Vagina (tissue), 2 donors: ENCODE data around the gene KBTBD12. TPM values are rescaled to one million over a fixed set of nuclear protein-coding genes. Genes with fewer than 3 reads are reported as not detected.

Experiments
- DNase-seq, 2 donors: peaks; one replicate each; pipeline ENCODE4 v3.0.0-alpha.2; 2017; ENCODE audit errors: extremely low spot score in 2 of 2
- H3K27ac ChIP-seq: fragments of 200-600 bp; sonication (generic); one replicate; pipeline ENCODE4 v1.5.1; 2019
- H3K27me3 ChIP-seq: fragments of 200-600 bp; sonication (generic); one replicate; pipeline ENCODE4 v1.5.1; 2019
- H3K36me3 ChIP-seq, 2 donors: fragments of 200-600 bp; sonication (generic); one replicate each; pipeline ENCODE4 v1.5.1; 2017 to 2019
- H3K4me1 ChIP-seq: fragments of 200-600 bp; sonication (generic); one replicate; pipeline ENCODE4 v1.5.1; 2019
- H3K4me3 ChIP-seq, 2 donors: fragments of 200-600 bp; sonication (generic); 1 replicate in 1 of 2; 2 replicates in 1 of 2; pipeline ENCODE4 v1.5.1; 2016 to 2019
- H3K9me3 ChIP-seq: fragments of 200-600 bp; sonication (generic); one replicate; pipeline ENCODE4 v1.5.1; 2019
- POLR2A ChIP-seq, 2 donors: fragments of 450-650 bp; IDR thresholded peaks; one replicate each; pipeline ENCODE4 v1.6.1; 2017; ENCODE audit warnings: antibody characterized with exemption in 2 of 2, mild to moderate bottlenecking in 2 of 2, moderate library complexity in 2 of 2
- POLR2AphosphoS5 ChIP-seq, 2 donors: sonication (generic); formaldehyde crosslinking; IDR thresholded peaks; one replicate each; pipeline ENCODE4 v1.9.0; 2017; ENCODE audit warnings: antibody characterized with exemption in 2 of 2, mild to moderate bottlenecking in 2 of 2, low read depth in 1 of 2; ENCODE audit not compliant: insufficient read depth in 1 of 2
- intact Hi-C: fragments of 100-400 bp; cut with DNase I; formaldehyde crosslinking; loops from one replicate; pipeline ENCODE4 v1.15.1; 2023
- total RNA-seq: library from RNA; depleted of rRNA; stranded (reverse); fragments of >200 nt; gene quantifications from one replicate; pipeline ENCODE4 v1.2.3, GENCODE V29; 2016
- TF ChIP-seq, protein P1 (sequence below), 3 experiments: fragments of 450-650 bp in 2 of 3; fragments of 200-600 bp in 1 of 3; sonication (generic) in 1 of 3; IDR thresholded peaks; one replicate each; pipeline ENCODE4 v1.5.1; 2017 to 2019; ENCODE audit warnings: antibody characterized with exemption in 3 of 3, mild to moderate bottlenecking in 2 of 3, moderate library complexity in 2 of 3

Gene KBTBD12
- total RNA-seq, 1 donor from 2014 or later: not detected

DNA sequence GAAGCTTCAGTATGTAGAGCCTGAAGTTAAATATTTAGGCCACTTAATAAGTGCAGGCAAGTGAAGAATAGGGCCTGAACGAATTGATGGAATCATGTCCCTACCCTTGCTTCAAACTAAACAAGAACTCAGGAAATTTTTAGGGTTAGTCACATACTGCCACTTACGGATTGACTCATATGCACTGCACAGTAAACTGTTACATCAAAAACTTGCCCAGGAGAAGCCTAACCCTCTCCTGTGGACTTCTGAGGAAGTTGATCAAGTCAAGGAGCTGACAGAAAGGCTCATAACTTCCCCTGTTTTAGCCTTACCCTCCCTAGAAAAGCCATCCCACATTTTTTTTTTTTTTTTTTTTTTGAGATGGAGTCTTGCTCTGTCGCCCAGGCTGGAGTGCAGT, 20.6 kb upstream of the KBTBD12 start:
- peaks cover 6% of the 10 kb centered on the region for H3K4me1 ChIP-seq
- H3K27ac ChIP-seq: no peak overlapping the region
- H3K9me3 ChIP-seq: peaks cover 5% of the 10 kb centered on the region
- no peak for DNase-seq
- intact Hi-C loops: no loop called here
- H3K27me3 ChIP-seq: no peaks in the 10 kb centered on the region
- no peaks in the 10 kb centered on the region for H3K36me3 ChIP-seq
- no peak for TF ChIP-seq POLR2A (IDR thresholded peaks at IDR 0.05)
- H3K4me3 ChIP-seq: no peak overlapping the region

DNA sequence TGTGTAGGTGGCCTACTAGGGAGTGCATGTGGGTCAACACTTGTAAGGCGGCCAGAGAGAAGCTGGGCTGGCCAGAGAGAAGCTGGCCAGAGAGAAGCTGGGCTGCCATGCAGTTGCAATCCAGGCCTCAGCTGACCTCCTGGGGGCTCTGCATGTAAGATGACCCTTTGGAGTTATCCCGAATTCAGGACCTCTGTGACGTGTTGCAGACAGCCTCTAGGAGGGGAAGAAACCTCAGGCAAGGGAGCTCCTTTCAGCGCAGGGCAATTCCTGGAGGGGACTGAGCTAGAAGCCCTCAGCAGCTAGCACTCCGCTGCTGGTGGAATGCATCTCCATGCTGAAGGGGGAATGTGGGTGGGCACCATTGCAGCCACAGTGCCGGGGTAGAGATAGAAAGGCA, 15.8 kb upstream of the KBTBD12 start:
- intact Hi-C loops: no loop called here
- no peak for DNase-seq
- Histone ChIP-seq H3K27ac (no peak overlapping the region), H3K36me3 (no peaks in the 10 kb centered on the region), H3K4me1 (no peaks in the 10 kb centered on the region), H3K27me3 (no peaks in the 10 kb centered on the region), H3K4me3 (no peak overlapping the region), H3K9me3 (no peaks in the 10 kb centered on the region)
- TF ChIP-seq POLR2AphosphoS5 (IDR thresholded peaks at IDR 0.05; ENCODE audit: insufficient read depth in 1 of 2, low read depth in 1 of 2) (no peak), POLR2A (IDR thresholded peaks at IDR 0.05) (no peak)
- TF ChIP-seq, protein P1, sequence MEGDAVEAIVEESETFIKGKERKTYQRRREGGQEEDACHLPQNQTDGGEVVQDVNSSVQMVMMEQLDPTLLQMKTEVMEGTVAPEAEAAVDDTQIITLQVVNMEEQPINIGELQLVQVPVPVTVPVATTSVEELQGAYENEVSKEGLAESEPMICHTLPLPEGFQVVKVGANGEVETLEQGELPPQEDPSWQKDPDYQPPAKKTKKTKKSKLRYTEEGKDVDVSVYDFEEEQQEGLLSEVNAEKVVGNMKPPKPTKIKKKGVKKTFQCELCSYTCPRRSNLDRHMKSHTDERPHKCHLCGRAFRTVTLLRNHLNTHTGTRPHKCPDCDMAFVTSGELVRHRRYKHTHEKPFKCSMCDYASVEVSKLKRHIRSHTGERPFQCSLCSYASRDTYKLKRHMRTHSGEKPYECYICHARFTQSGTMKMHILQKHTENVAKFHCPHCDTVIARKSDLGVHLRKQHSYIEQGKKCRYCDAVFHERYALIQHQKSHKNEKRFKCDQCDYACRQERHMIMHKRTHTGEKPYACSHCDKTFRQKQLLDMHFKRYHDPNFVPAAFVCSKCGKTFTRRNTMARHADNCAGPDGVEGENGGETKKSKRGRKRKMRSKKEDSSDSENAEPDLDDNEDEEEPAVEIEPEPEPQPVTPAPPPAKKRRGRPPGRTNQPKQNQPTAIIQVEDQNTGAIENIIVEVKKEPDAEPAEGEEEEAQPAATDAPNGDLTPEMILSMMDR (IDR thresholded peaks at IDR 0.05): no peak

DNA sequence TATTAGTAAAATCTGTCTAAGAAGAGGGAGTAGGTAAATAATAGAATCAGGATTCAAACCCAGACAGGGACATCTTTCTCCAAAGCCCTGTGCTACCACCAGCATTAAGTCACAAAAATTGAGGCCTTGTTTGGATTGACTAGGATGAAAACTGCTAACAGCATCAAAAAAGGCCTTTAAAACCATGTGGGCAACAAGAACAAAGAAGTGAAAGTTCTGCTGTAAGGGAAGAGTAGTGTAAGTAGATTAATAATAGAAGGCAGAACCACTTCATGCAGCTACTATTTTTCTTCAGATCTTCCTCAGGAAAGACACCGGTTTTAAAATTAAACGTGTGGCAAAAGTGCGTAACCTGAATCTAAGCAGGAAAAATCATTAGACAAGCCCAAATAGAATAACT, 15.3 kb upstream of the KBTBD12 start:
- Histone ChIP-seq H3K36me3 (no peaks in the 10 kb centered on the region), H3K9me3 (no peaks in the 10 kb centered on the region), H3K4me3 (no peak overlapping the region), H3K4me1 (no peaks in the 10 kb centered on the region), H3K27ac (no peak overlapping the region), H3K27me3 (no peaks in the 10 kb centered on the region)
- intact Hi-C loops: loop anchor here (5.0 kb wide), 1 partner anchor 347 kb away; no protein-coding TSS in a partner anchor
- TF ChIP-seq POLR2A (IDR thresholded peaks at IDR 0.05) (no peak), POLR2AphosphoS5 (IDR thresholded peaks at IDR 0.05; ENCODE audit: insufficient read depth in 1 of 2, low read depth in 1 of 2) (no peak)
- TF ChIP-seq, protein P1 (IDR thresholded peaks at IDR 0.05): no peak
- no peak for DNase-seq

DNA sequence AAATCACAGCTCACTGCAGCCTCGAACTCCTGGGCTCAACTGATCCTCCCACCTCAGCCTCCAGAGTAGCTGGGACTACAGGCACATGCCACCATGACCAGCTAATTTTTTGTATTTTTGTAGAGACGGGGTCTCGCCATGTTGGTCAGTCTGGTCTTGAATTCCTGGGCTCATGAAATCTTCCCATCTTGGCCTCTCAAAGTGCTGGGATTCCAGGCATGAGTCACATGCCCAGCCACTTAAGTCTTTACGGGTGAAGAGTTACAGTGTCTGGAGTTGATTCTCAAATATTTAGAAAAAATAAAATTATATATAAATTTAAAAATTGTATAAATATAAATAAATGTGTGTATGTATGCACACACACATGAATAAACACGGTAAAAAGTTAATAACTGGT, 14.5 kb upstream of the KBTBD12 start:
- H3K9me3 ChIP-seq: no peaks in the 10 kb centered on the region
- H3K27ac ChIP-seq: no peak overlapping the region
- no peaks in the 10 kb centered on the region for H3K27me3 ChIP-seq
- TF ChIP-seq, protein P1 (IDR thresholded peaks at IDR 0.05): no peak
- H3K4me1 ChIP-seq: no peaks in the 10 kb centered on the region
- no peak for DNase-seq
- H3K36me3 ChIP-seq: no peaks in the 10 kb centered on the region
- intact Hi-C loops: loop anchor here (5.0 kb wide), 1 partner anchor 348 kb away; no protein-coding TSS in a partner anchor
- H3K4me3 ChIP-seq: no peak overlapping the region

DNA sequence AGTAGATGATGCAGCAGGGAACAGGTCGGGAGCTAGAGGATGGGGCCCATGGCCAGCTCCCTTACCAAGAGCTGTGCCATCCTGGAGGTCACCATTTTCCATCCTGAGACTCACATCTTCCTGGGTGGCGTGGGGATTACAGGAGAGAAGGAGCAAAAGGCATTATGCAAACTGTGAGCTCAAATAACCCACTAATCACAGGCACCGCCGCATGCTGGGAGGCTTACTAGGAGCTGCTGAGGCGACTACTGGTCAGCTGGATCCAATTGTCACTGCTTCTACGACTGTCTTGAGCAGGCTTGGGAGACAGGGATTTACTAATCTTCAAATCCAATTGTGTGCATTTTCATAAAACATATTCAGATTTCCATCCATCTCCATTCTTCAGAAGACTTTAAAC, 12.5 kb upstream of the KBTBD12 start:
- no peaks in the 10 kb centered on the region for H3K9me3 ChIP-seq
- H3K27ac ChIP-seq: no peak overlapping the region
- H3K36me3 ChIP-seq: no peaks in the 10 kb centered on the region
- TF ChIP-seq POLR2AphosphoS5 (IDR thresholded peaks at IDR 0.05; ENCODE audit: insufficient read depth in 1 of 2, low read depth in 1 of 2): no peak
- TF ChIP-seq, protein P1 (IDR thresholded peaks at IDR 0.05): no peak
- no peak for TF ChIP-seq POLR2A (IDR thresholded peaks at IDR 0.05)
- DNase-seq: no peak
- no peaks in the 10 kb centered on the region for H3K4me1 ChIP-seq
- intact Hi-C loops: loop anchor here (5.0 kb wide), 1 partner anchor 350 kb away; no protein-coding TSS in a partner anchor
- H3K4me3 ChIP-seq: no peak overlapping the region
- H3K27me3 ChIP-seq: no peaks in the 10 kb centered on the region
